ENCODE measurements around the gene MCUB. TPM values are rescaled to one million over a fixed set of nuclear protein-coding genes. Genes with fewer than 3 reads are reported as not detected.
"Not testable (repeated sequence)": the region's sequence is repeated elsewhere in the genome, so short reads cannot be mapped to it uniquely, and the experiment has no call there.

MCUB gene
- total and polyA plus RNA-seq, 7 donors, result 4.2 to 18.0 (median 8.2) TPM

DNA sequence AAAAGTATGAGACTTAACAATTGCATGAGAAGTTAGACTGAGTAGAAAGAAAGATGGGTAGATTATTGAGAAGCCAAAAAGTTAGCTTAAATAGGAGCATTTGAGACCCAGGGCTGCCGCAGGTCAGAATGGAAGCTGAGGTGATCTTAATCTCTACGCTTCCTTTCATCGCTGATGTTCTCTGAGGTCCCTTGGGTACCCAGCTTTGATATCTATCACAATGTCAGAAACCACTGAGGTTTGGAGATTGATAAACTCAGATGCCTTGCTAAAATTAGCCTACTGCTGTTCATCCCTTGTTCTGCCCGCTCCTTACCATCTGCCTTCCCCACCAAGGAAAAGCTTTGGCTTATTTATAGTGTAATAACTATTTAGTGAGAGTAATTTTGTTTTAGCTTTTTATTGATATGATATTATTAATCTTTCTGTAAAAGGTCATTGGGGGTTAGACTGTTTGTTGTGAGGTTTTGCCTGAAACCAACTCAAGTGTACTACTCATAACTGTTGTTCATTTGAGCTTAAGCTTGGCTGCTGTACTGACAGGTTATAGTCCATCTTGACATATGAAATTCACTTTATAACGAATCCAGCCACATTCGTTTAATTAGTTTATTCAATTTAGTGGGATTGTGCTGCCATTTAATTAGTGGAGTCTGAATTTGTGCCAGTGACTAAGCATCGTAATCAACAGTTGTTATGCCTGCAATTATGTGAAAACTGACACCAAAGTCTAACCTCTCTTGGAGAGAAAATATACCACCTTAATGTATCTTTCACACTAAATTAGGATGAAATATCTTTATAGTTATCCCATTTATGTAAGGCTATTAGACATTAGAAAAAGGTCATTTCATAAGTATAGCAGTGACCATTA lies 15.1 kb downstream of the MCUB start:
- TF ChIP-seq POLR2AphosphoS5 (IDR thresholded peaks at IDR 0.05) (no peak), POLR2A (IDR thresholded peaks at IDR 0.05) (no peak), EP300 (IDR thresholded peaks at IDR 0.05) (no peak)
- TF ChIP-seq, protein P1, sequence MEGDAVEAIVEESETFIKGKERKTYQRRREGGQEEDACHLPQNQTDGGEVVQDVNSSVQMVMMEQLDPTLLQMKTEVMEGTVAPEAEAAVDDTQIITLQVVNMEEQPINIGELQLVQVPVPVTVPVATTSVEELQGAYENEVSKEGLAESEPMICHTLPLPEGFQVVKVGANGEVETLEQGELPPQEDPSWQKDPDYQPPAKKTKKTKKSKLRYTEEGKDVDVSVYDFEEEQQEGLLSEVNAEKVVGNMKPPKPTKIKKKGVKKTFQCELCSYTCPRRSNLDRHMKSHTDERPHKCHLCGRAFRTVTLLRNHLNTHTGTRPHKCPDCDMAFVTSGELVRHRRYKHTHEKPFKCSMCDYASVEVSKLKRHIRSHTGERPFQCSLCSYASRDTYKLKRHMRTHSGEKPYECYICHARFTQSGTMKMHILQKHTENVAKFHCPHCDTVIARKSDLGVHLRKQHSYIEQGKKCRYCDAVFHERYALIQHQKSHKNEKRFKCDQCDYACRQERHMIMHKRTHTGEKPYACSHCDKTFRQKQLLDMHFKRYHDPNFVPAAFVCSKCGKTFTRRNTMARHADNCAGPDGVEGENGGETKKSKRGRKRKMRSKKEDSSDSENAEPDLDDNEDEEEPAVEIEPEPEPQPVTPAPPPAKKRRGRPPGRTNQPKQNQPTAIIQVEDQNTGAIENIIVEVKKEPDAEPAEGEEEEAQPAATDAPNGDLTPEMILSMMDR (IDR thresholded peaks at IDR 0.05), result no peak
- Histone ChIP-seq H3K9me3 (peaks cover 0 to 3% (median under 1%) of the 10 kb centered on the region in 4 donors), H3K27me3 (no peaks in the 10 kb centered on the region), H3K36me3 (no peaks in the 10 kb centered on the region), H3K27ac (no peak overlapping the region), H3K4me3 (no peak overlapping the region), H3K4me1 (no peaks in the 10 kb centered on the region)
- intact Hi-C loops (cut with DNase I), result no loop called here
- 79 to 86% methylated on average over 7 of the region's 7 CpGs for WGBS, 2 donors
- no peak for DNase-seq

DNA sequence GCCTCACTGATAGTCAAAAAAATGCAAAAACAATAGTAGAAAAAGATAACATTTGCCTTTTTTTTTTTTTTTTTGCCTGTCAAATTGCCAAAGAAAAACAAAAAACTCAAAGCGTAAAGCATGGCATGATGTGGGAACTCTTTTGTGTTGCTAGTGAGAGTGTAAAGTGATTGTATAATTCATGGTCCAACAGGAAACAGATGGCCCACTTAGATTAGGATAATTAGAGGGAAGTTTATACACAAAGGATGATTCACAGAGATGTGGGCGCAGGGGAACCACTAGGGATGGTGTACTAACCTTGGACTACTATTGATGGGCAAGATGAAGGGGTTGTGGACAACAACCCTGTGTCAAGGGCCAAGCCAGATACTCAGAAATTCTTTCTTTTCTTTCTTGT lies 16.4 kb downstream of the MCUB start:
- Histone ChIP-seq H3K4me1 (no peaks in the 10 kb centered on the region), H3K4me3 (no peak overlapping the region), H3K9me3 (peaks cover 0 to 2% (median under 1%) of the 10 kb centered on the region in 4 donors), H3K27ac (no peak overlapping the region), H3K27me3 (no peaks in the 10 kb centered on the region), H3K36me3 (no peaks in the 10 kb centered on the region)
- DNase-seq, result no peak
- WGBS, 2 donors, result 76 to 80% methylated on average over 2 of the region's 2 CpGs
- intact Hi-C loops (cut with DNase I), result no loop called here
- no peak for TF ChIP-seq POLR2A (IDR thresholded peaks at IDR 0.05)
- TF ChIP-seq, protein P1 (IDR thresholded peaks at IDR 0.05), result no peak
- peak in 3 of 4 donors; percentile 13 to 50 (median 22) for TF ChIP-seq POLR2AphosphoS5 (IDR thresholded peaks at IDR 0.05)
- TF ChIP-seq EP300 (IDR thresholded peaks at IDR 0.05), result no peak

DNA sequence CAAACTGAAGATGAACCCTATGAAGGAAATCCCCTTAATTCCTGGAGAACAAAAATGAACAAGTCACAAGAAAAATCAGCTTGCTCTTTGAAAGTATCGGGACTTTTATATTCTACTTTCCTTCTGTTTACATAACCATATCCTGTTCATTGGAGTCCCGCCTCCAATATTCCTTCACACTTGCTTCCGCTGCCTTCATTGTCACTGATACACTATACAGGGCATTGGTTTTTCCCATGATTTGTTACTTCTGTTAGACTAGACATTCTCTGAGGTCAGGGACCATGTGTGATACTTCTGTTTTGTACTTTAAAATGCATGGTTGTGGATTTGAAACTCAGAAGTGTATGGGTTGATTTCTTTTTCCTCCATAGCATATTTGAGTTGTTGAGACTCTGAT lies 18.8 kb downstream of the MCUB start:
- no peaks in the 10 kb centered on the region for H3K4me1 ChIP-seq
- DNase-seq, result no peak

DNA sequence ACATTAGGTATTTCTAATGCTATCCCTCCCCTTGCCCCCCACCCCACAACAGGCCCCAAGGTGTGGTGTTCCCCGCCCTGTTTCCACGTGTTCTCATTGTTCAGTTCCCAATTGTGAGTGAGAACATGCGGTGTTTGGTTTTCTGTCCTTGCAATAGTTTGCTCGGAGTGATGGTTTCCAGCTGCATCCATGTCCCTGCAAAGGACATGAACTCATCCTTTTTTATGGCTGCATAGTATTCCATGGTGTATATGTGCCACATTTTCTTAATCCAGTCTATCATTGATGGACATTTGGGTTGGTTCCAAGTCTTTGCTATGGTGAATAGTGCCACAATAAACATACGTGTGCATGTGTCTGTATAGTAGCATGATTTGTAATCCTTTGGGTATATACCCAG lies 20.0 kb downstream of the MCUB start:
- H3K27me3 ChIP-seq; intact Hi-C loops (cut with DNase I): not testable (repeated sequence)
- WGBS, 2 donors, result 97% methylated on average over 5 of the region's 5 CpGs

More for the DNA sequence above, 18.8 kb downstream of the MCUB start:
- no peaks in the 10 kb centered on the region for H3K36me3 ChIP-seq
- WGBS, 2 donors, result 86 to 89% methylated on average over 3 of the region's 3 CpGs
- intact Hi-C loops (cut with DNase I), result no loop called here
- H3K9me3 ChIP-seq, result no peaks in the 10 kb centered on the region
- H3K4me3 ChIP-seq, result no peak overlapping the region
- no peak overlapping the region for H3K27ac ChIP-seq
- TF ChIP-seq, protein P1 (IDR thresholded peaks at IDR 0.05), result no peak
- TF ChIP-seq POLR2AphosphoS5 (IDR thresholded peaks at IDR 0.05) (no peak), POLR2A (IDR thresholded peaks at IDR 0.05) (no peak), EP300 (IDR thresholded peaks at IDR 0.05) (no peak)
- no peaks in the 10 kb centered on the region for H3K27me3 ChIP-seq

DNA sequence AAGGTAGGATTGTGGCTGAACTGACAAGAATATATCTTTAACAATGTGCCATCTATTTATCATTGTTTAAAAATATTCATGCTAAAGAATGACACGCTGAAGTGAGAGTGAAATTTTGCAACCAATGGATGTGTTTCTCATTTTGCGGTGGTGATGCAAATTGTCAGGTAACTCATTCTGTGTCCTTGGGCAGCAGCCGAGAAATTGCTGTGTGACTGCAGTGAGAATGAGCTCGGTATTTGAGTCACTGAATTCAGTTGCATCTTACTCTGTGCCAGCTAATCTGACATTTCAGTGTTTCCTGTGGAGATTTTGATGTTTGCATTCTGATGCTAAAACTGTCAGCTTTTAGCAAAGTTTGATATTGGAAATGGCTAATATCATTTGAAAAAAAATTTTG lies 28.1 kb downstream of the MCUB start:
- TF ChIP-seq POLR2AphosphoS5 (IDR thresholded peaks at IDR 0.05) (no peak), EP300 (IDR thresholded peaks at IDR 0.05) (no peak), POLR2A (IDR thresholded peaks at IDR 0.05) (no peak)
- TF ChIP-seq, protein P1 (IDR thresholded peaks at IDR 0.05), result no peak
- no peak overlapping the region for H3K4me3 ChIP-seq
- no peaks in the 10 kb centered on the region for H3K4me1 ChIP-seq
- no peaks in the 10 kb centered on the region for H3K36me3 ChIP-seq
- H3K9me3 ChIP-seq, result no peaks in the 10 kb centered on the region
- H3K27ac ChIP-seq, result no peak overlapping the region
- no peaks in the 10 kb centered on the region for H3K27me3 ChIP-seq
- intact Hi-C loops (cut with DNase I), result no loop called here
- 65 to 91% methylated on average over 4 of the region's 4 CpGs for WGBS, 2 donors
- no peak for DNase-seq

More for the DNA sequence above, 20.0 kb downstream of the MCUB start:
- H3K36me3 ChIP-seq, H3K27ac ChIP-seq, DNase-seq, H3K4me3 ChIP-seq, H3K9me3 ChIP-seq, H3K4me1 ChIP-seq: not testable (repeated sequence)
